Loucy (cell line): ENCODE measurements around the gene COMMD1.
A peak's percentile ranks its signal among the peaks of the same experiment; 100 is the strongest.

ENCODE experiments used
- H2AFZ ChIP-seq: fragments of 200-600 bp; sonication (generic); 2 replicates; pipeline ENCODE4 v1.6.0; 2016; ENCODE audit warnings: antibody characterized with exemption, mild to moderate bottlenecking, low read length, moderate library complexity
- H3F3A ChIP-seq: fragments of 200-600 bp; 2 replicates; pipeline ENCODE4 v1.6.0; 2016; ENCODE audit warnings: antibody characterized with exemption, low read depth, mild to moderate bottlenecking
- H3K27me3 ChIP-seq: fragments of 200-600 bp; sonication (generic); 2 replicates; pipeline ENCODE4 v1.6.1; 2014; ENCODE audit warnings: low read length, mild to moderate bottlenecking; ENCODE audit not compliant: insufficient read depth, poor library complexity, severe bottlenecking
- H3K36me3 ChIP-seq: fragments of 200-600 bp; sonication (generic); 2 replicates; pipeline ENCODE4 v1.6.1; 2016; ENCODE audit warnings: low read length; ENCODE audit not compliant: insufficient read depth
- H3K4me1 ChIP-seq: fragments of 200-600 bp; sonication (generic); 2 replicates; pipeline ENCODE4 v1.5.1; 2014; ENCODE audit warnings: low read length, mild to moderate bottlenecking; ENCODE audit not compliant: insufficient read depth, poor library complexity, severe bottlenecking
- H3K4me2 ChIP-seq: fragments of 200-600 bp; sonication (generic); 2 replicates; pipeline ENCODE4 v1.6.0; 2014; ENCODE audit warnings: antibody characterized with exemption, low read length, low read depth, mild to moderate bottlenecking; ENCODE audit not compliant: poor library complexity, severe bottlenecking
- H3K4me3 ChIP-seq: fragments of 200-600 bp; sonication (generic); 2 replicates; pipeline ENCODE4 v1.5.1; 2014; ENCODE audit warnings: low read length, mild to moderate bottlenecking, mixed read lengths; ENCODE audit not compliant: poor library complexity, severe bottlenecking
- H3K79me2 ChIP-seq: fragments of 200-600 bp; sonication (generic); 2 replicates; pipeline ENCODE4 v1.6.1; 2014; ENCODE audit warnings: low read length; ENCODE audit not compliant: insufficient read depth
- H3K9ac ChIP-seq: fragments of 200-600 bp; sonication (generic); 2 replicates; pipeline ENCODE4 v1.6.0; 2014; ENCODE audit warnings: mild to moderate bottlenecking, low read depth, low read length, moderate library complexity; ENCODE audit not compliant: poor library complexity, severe bottlenecking
- H3K9me2 ChIP-seq: fragments of 200-600 bp; sonication (generic); replicated peaks from 2 replicates; pipeline ENCODE4 v1.6.1; 2016; ENCODE audit warnings: low read depth, low read length, mixed read lengths
- H3K9me3 ChIP-seq: fragments of 200-600 bp; sonication (generic); 2 replicates; pipeline ENCODE4 v1.6.1; 2014; ENCODE audit warnings: mild to moderate bottlenecking, antibody characterized with exemption, low read length, low read depth; ENCODE audit not compliant: insufficient read depth
- H4K20me1 ChIP-seq: fragments of 200-600 bp; sonication (generic); 2 replicates; pipeline ENCODE4 v1.6.0; 2014; ENCODE audit warnings: antibody characterized with exemption, low read length, mild to moderate bottlenecking; ENCODE audit not compliant: insufficient read depth, poor library complexity, severe bottlenecking
- CTCF ChIP-seq: fragments of 200-600 bp; sonication (generic); conservative IDR thresholded peaks from 2 replicates; pipeline ENCODE4 v1.5.1; 2014; ENCODE audit warnings: mild to moderate bottlenecking, antibody characterized with exemption, low read length
- EZH2phosphoT487 ChIP-seq: fragments of 200-600 bp; IDR thresholded peaks from 2 replicates; pipeline ENCODE4 v1.6.1; 2018; ENCODE audit warnings: antibody characterized with exemption, mild to moderate bottlenecking, moderate library complexity, borderline replicate concordance

COMMD1 gene

DNA sequence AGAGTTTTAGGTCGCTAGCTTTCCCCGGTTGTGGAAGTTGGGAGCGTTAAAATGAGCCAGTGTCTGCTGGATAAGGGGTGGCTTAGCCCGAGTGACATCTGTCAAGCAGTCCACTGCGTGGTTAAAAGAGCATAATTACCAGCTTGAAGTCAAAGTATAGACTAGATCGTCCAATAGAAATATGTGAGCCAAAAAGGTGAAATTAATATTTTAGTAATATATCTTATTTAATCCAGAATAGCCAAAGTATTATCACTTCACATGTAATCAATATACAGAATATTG, 654 bp downstream of the COMMD1 start:
- H4K20me1 ChIP-seq: no peaks in the 10 kb centered on the region
- peaks cover 17% of the 10 kb centered on the region; the same call in 1 of the 2 replicates for H3K79me2 ChIP-seq
- H3K36me3 ChIP-seq: no peaks in the 10 kb centered on the region
- H3K27me3 ChIP-seq: no peaks in the 10 kb centered on the region
- no peaks in the 10 kb centered on the region for H3K9me3 ChIP-seq
- peak overlapping the region; percentile 90 for H3K4me3 ChIP-seq
- peak overlapping the region; percentile 77 for H3K9ac ChIP-seq
- H2AFZ ChIP-seq: peak overlapping the region; percentile 96
- peaks cover 8% of the 10 kb centered on the region for H3K4me1 ChIP-seq
- no peaks in the 10 kb centered on the region for H3K9me2 ChIP-seq
- H3F3A ChIP-seq: no peaks in the 10 kb centered on the region
- peak overlapping the region; percentile 82 for H3K4me2 ChIP-seq
- TF ChIP-seq CTCF (no peak), EZH2phosphoT487 (no peak)

DNA sequence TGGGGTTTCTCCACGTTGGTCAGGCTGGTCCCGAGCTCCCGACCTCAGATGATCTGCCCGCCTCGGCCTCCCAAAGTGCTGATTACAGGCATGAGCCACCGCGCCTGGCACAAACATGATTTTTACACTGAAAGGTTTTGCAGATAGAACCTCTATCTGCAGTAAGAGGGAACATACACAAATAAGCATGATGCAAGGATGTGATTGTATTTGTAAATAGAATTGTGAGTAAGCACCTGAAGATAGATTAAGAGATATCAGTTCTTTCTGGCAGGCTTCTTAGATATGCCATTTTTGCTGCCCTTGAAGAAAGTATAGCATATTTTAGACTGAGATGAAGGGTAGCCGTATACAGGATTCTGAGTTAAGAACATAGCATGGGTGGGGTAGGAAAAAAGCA, 3.6 kb downstream of the COMMD1 start:
- no peaks in the 10 kb centered on the region for H3K9me2 ChIP-seq
- no peaks in the 10 kb centered on the region for H3K27me3 ChIP-seq
- H3K4me3 ChIP-seq: no peak overlapping the region
- H3K4me1 ChIP-seq: peaks cover 8% of the 10 kb centered on the region
- no peaks in the 10 kb centered on the region for H3F3A ChIP-seq
- peaks cover 17% of the 10 kb centered on the region; the same call in 1 of the 2 replicates for H3K79me2 ChIP-seq
- TF ChIP-seq CTCF: no peak
- no peak for TF ChIP-seq EZH2phosphoT487
- no peak overlapping the region for H3K9ac ChIP-seq
- no peaks in the 10 kb centered on the region for H3K9me3 ChIP-seq
- no peak overlapping the region for H3K4me2 ChIP-seq
- no peaks in the 10 kb centered on the region for H3K36me3 ChIP-seq
- no peak overlapping the region for H2AFZ ChIP-seq
- no peaks in the 10 kb centered on the region for H4K20me1 ChIP-seq

GRCh38 chr2:61910603-61911002, 5.1 kb downstream of the COMMD1 start:
- Histone ChIP-seq H3K9ac (no peak overlapping the region), H3K27me3 (no peaks in the 10 kb centered on the region), H3K36me3 (no peaks in the 10 kb centered on the region), H3K4me1 (peaks cover 8% of the 10 kb centered on the region), H3K79me2 (peaks cover 16% of the 10 kb centered on the region; the same call in 1 of the 2 replicates), H3K4me2 (no peak overlapping the region), H4K20me1 (no peaks in the 10 kb centered on the region), H2AFZ (no peak overlapping the region), H3K4me3 (no peak overlapping the region), H3F3A (no peaks in the 10 kb centered on the region), H3K9me2 (no peaks in the 10 kb centered on the region), H3K9me3 (no peaks in the 10 kb centered on the region)
- TF ChIP-seq CTCF: peak; percentile 53
- no peak for TF ChIP-seq EZH2phosphoT487
